Measurements from ENCODE around the gene ERCC8.

The ERCC8 gene

DNA sequence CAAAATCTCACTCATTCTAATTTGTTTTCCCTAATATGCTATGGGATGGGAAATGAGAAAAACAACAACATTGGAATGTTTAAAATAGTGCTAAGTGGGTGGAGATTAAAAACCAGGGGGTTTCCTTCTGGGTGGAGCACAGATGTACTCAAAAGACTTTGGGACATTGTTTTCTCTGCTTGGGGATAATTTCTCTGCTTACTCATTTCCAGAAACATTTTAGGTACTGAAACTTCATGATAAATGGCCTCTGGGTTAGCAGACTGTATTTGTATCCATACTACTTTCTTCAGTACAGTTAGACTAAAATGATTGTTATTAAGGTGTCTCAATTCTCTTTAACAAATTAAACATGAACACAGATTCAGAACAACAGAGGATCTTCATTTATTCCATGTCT lies 118.2 kb downstream of the ERCC8 start:
- TF ChIP-seq, protein P1, sequence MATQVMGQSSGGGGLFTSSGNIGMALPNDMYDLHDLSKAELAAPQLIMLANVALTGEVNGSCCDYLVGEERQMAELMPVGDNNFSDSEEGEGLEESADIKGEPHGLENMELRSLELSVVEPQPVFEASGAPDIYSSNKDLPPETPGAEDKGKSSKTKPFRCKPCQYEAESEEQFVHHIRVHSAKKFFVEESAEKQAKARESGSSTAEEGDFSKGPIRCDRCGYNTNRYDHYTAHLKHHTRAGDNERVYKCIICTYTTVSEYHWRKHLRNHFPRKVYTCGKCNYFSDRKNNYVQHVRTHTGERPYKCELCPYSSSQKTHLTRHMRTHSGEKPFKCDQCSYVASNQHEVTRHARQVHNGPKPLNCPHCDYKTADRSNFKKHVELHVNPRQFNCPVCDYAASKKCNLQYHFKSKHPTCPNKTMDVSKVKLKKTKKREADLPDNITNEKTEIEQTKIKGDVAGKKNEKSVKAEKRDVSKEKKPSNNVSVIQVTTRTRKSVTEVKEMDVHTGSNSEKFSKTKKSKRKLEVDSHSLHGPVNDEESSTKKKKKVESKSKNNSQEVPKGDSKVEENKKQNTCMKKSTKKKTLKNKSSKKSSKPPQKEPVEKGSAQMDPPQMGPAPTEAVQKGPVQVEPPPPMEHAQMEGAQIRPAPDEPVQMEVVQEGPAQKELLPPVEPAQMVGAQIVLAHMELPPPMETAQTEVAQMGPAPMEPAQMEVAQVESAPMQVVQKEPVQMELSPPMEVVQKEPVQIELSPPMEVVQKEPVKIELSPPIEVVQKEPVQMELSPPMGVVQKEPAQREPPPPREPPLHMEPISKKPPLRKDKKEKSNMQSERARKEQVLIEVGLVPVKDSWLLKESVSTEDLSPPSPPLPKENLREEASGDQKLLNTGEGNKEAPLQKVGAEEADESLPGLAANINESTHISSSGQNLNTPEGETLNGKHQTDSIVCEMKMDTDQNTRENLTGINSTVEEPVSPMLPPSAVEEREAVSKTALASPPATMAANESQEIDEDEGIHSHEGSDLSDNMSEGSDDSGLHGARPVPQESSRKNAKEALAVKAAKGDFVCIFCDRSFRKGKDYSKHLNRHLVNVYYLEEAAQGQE (IDR thresholded peaks at IDR 0.05; ENCODE audit: low read depth), result no peak
- TF ChIP-seq CEBPB (IDR thresholded peaks at IDR 0.05) (no peak), EP300 (IDR thresholded peaks at IDR 0.05; ENCODE audit: borderline replicate concordance) (no peak), EGR1 (IDR thresholded peaks at IDR 0.05) (no peak), TCF12 (IDR thresholded peaks at IDR 0.05; ENCODE audit: low read depth) (no peak), TAF1 (IDR thresholded peaks at IDR 0.05; ENCODE audit: low read depth) (no peak), RAD21 (IDR thresholded peaks at IDR 0.05; ENCODE audit: low read depth) (no peak), YY1 (IDR thresholded peaks at IDR 0.05; ENCODE audit: low read depth) (no peak), FOXM1 (IDR thresholded peaks at IDR 0.05; ENCODE audit: borderline replicate concordance, low read depth) (no peak), CREB1 (IDR thresholded peaks at IDR 0.05; ENCODE audit: low read depth) (no peak)
- TF ChIP-seq, protein P2, sequence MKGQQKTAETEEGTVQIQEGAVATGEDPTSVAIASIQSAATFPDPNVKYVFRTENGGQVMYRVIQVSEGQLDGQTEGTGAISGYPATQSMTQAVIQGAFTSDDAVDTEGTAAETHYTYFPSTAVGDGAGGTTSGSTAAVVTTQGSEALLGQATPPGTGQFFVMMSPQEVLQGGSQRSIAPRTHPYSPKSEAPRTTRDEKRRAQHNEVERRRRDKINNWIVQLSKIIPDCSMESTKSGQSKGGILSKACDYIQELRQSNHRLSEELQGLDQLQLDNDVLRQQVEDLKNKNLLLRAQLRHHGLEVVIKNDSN (IDR thresholded peaks at IDR 0.05), result no peak
- TF ChIP-seq, protein P3, sequence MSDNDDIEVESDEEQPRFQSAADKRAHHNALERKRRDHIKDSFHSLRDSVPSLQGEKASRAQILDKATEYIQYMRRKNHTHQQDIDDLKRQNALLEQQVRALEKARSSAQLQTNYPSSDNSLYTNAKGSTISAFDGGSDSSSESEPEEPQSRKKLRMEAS (IDR thresholded peaks at IDR 0.05), result no peak

All from Ishikawa (cell line).